ENCODE measurements around the gene DBX2. TPM values are rescaled to one million over a fixed set of nuclear protein-coding genes. Genes with fewer than 3 reads are reported as not detected.
"Not testable (repeated sequence)": the region's sequence is repeated elsewhere in the genome, so short reads cannot be mapped to it uniquely, and the experiment has no call there.

The DBX2 gene
- not detected for total RNA-seq
- polyA plus RNA-seq: not detected
- total RNA-seq: 0 reads per million in 6 experiments

- DNase-seq (no peak), ATAC-seq (no peak)
- peaks cover 19 to 67% (median 41%) of the 10 kb centered on the region in 5 donors for H3K27me3 Mint-ChIP-seq
- H3K9me3 Mint-ChIP-seq: no peaks in the 10 kb centered on the region
- no peak within 1 kb of the TSS for H3K27ac Mint-ChIP-seq
- no peaks in the 10 kb centered on the region for H3K36me3 Mint-ChIP-seq
- POLR2A ChIA-PET: no interaction called here
- peak within 1 kb of the TSS in 5 of 10 donors; percentile 18 to 48 (median 36) for H3K4me3 Mint-ChIP-seq
- H3K4me1 Mint-ChIP-seq: peaks cover 2 to 9% (median 5%) of the 10 kb centered on the region in 4 donors
These were observed at the start of gene DBX2 for GRCh38 chr12:45050751-45051571. Gene DBX2, minus strand, starts transcription at chr12:45051099. Its CDS starts 172 bp downstream, at chr12:45050927.

GRCh38 chr12:45098766-45099165 lies 47.9 kb upstream of the DBX2 start:
- H3K4me3 Mint-ChIP-seq: no peak overlapping the region
- H3K36me3 Mint-ChIP-seq: no peaks in the 10 kb centered on the region
- DNase-seq (no peak), ATAC-seq (no peak)
- H3K27ac Mint-ChIP-seq: no peak overlapping the region
- POLR2A ChIA-PET: no interaction called here
- H3K9me3 Mint-ChIP-seq: no peaks in the 10 kb centered on the region
- H3K4me1 Mint-ChIP-seq: peaks cover 0 to 2% (median 0%) of the 10 kb centered on the region in 4 donors
- peaks cover 9 to 38% (median 17%) of the 10 kb centered on the region in 5 donors for H3K27me3 Mint-ChIP-seq

GRCh38 chr12:45095417-45095816 lies 44.5 kb upstream of the DBX2 start:
- H3K4me1 Mint-ChIP-seq, POLR2A ChIA-PET, DNase-seq, H3K4me3 Mint-ChIP-seq, H3K36me3 Mint-ChIP-seq, ATAC-seq, H3K9me3 Mint-ChIP-seq, H3K27ac Mint-ChIP-seq: not testable (repeated sequence)
- H3K27me3 Mint-ChIP-seq: peaks cover 14 to 54% (median 27%) of the 10 kb centered on the region in 5 donors

- Mint-ChIP-seq H3K36me3 (no peaks in the 10 kb centered on the region), H3K4me3 (no peak overlapping the region), H3K27me3 (peaks cover 20 to 54% (median 24%) of the 10 kb centered on the region in 5 donors), H3K27ac (no peak overlapping the region), H3K4me1 (no peaks in the 10 kb centered on the region), H3K9me3 (peaks cover 0 to 2% (median 0%) of the 10 kb centered on the region in 9 donors)
- ATAC-seq: no peak
- POLR2A ChIA-PET: no interaction called here
- no peak for DNase-seq
These were observed 42.2 kb upstream of the DBX2 start for GRCh38 chr12:45093051-45093450.

- POLR2A ChIA-PET: no interaction called here
- Mint-ChIP-seq H3K27ac (no peak overlapping the region), H3K27me3 (peaks cover 23 to 47% (median 25%) of the 10 kb centered on the region in 5 donors), H3K9me3 (peaks cover 0 to 22% (median 9%) of the 10 kb centered on the region in 9 donors), H3K4me3 (no peak overlapping the region), H3K36me3 (peaks cover 0 to 6% (median 4%) of the 10 kb centered on the region in 3 donors), H3K4me1 (no peaks in the 10 kb centered on the region)
- DNase-seq: no peak
- ATAC-seq: no peak
These were observed 38.6 kb upstream of the DBX2 start for GRCh38 chr12:45089411-45090075.

GRCh38 chr12:45088608-45089007 lies 37.7 kb upstream of the DBX2 start:
- POLR2A ChIA-PET: no interaction called here
- DNase-seq (no peak), ATAC-seq (no peak)
- Mint-ChIP-seq H3K27me3 (peaks cover 18 to 38% (median 21%) of the 10 kb centered on the region in 5 donors), H3K4me1 (no peaks in the 10 kb centered on the region), H3K27ac (no peak overlapping the region), H3K36me3 (peaks cover 0 to 6% (median 4%) of the 10 kb centered on the region in 3 donors), H3K4me3 (no peak overlapping the region), H3K9me3 (peaks cover 0 to 22% (median 9%) of the 10 kb centered on the region in 9 donors)

GRCh38 chr12:45084248-45084647 lies 33.3 kb upstream of the DBX2 start:
- H3K36me3 Mint-ChIP-seq, H3K4me1 Mint-ChIP-seq, DNase-seq, ATAC-seq, POLR2A ChIA-PET, H3K4me3 Mint-ChIP-seq: not testable (repeated sequence)
- peaks cover 0 to 22% (median 10%) of the 10 kb centered on the region in 9 donors for H3K9me3 Mint-ChIP-seq
- H3K27me3 Mint-ChIP-seq: peaks cover 3 to 16% (median 10%) of the 10 kb centered on the region in 5 donors
- H3K27ac Mint-ChIP-seq: peak overlapping the region in 1 of 10 donors; percentile 10

GRCh38 chr12:45077251-45077650 lies 26.4 kb upstream of the DBX2 start:
- no peaks in the 10 kb centered on the region for H3K4me1 Mint-ChIP-seq
- peaks cover 8 to 13% (median 11%) of the 10 kb centered on the region in 5 donors for H3K27me3 Mint-ChIP-seq
- H3K27ac Mint-ChIP-seq: no peak overlapping the region
- H3K4me3 Mint-ChIP-seq: no peak overlapping the region
- no peaks in the 10 kb centered on the region for H3K36me3 Mint-ChIP-seq
- DNase-seq: no peak
- no peaks in the 10 kb centered on the region for H3K9me3 Mint-ChIP-seq
- ATAC-seq: no peak
- POLR2A ChIA-PET: no interaction called here

GRCh38 chr12:45076417-45077026 lies 25.6 kb upstream of the DBX2 start:
- no peak for ATAC-seq
- Mint-ChIP-seq H3K27ac (no peak overlapping the region), H3K4me3 (no peak overlapping the region), H3K27me3 (peaks cover 8 to 13% (median 11%) of the 10 kb centered on the region in 5 donors), H3K4me1 (no peaks in the 10 kb centered on the region), H3K36me3 (no peaks in the 10 kb centered on the region), H3K9me3 (no peaks in the 10 kb centered on the region)
- no peak for DNase-seq
- POLR2A ChIA-PET: no interaction called here

GRCh38 chr12:45075587-45076282 lies 24.8 kb upstream of the DBX2 start:
- POLR2A ChIA-PET: no interaction called here
- peaks cover 0 to 2% (median 0%) of the 10 kb centered on the region in 9 donors for H3K9me3 Mint-ChIP-seq
- H3K4me1 Mint-ChIP-seq: no peaks in the 10 kb centered on the region
- H3K36me3 Mint-ChIP-seq: no peaks in the 10 kb centered on the region
- H3K27me3 Mint-ChIP-seq: peaks cover 8 to 11% (median 10%) of the 10 kb centered on the region in 5 donors
- ATAC-seq (no peak), DNase-seq (no peak)
- no peak overlapping the region for H3K27ac Mint-ChIP-seq
- no peak overlapping the region for H3K4me3 Mint-ChIP-seq

GRCh38 chr12:45065125-45065626 lies 14.3 kb upstream of the DBX2 start:
- H3K27ac Mint-ChIP-seq: no peak overlapping the region
- no peak for DNase-seq
- POLR2A ChIA-PET: no interaction called here

GRCh38 chr12:45060976-45061375 lies 10.1 kb upstream of the DBX2 start:
- H3K4me3 Mint-ChIP-seq: no peak overlapping the region
- H3K4me1 Mint-ChIP-seq: no peaks in the 10 kb centered on the region
- H3K9me3 Mint-ChIP-seq: peaks cover 0 to 10% (median 0%) of the 10 kb centered on the region in 9 donors
- DNase-seq: no peak
- peaks cover 6 to 28% (median 15%) of the 10 kb centered on the region in 5 donors for H3K27me3 Mint-ChIP-seq
- ATAC-seq: no peak
- no peaks in the 10 kb centered on the region for H3K36me3 Mint-ChIP-seq
- POLR2A ChIA-PET: no interaction called here
- H3K27ac Mint-ChIP-seq: no peak overlapping the region

More at GRCh38 chr12:45065125-45065626, 14.3 kb upstream of the DBX2 start:
- H3K4me1 Mint-ChIP-seq: no peaks in the 10 kb centered on the region
- H3K27me3 Mint-ChIP-seq: peaks cover 7 to 26% (median 15%) of the 10 kb centered on the region in 5 donors
- no peak for ATAC-seq
- peaks cover 0 to 15% (median 0%) of the 10 kb centered on the region in 3 donors for H3K36me3 Mint-ChIP-seq
- no peak overlapping the region for H3K4me3 Mint-ChIP-seq
- H3K9me3 Mint-ChIP-seq: peaks cover 0 to 29% (median 12%) of the 10 kb centered on the region in 9 donors
